ENCODE data around the gene CDC5L. TPM values are rescaled to one million over a fixed set of nuclear protein-coding genes. Genes with fewer than 3 reads are reported as not detected.

Gene CDC5L
- total and polyA plus RNA-seq, 2 experiments from 2014 or later, result 17.1 to 20.3 TPM

- H3K36me3 ChIP-seq, result peaks cover 50% of the 10 kb centered on the region
- H3K27ac ChIP-seq, result no peak overlapping the region
- no peaks in the 10 kb centered on the region for H3K4me1 ChIP-seq (ENCODE audit: low read depth)
- H3K9me3 ChIP-seq (ENCODE audit: low read depth), result no peaks in the 10 kb centered on the region
- TF ChIP-seq CTCF (IDR thresholded peaks at IDR 0.05; ENCODE audit: low read depth, low read length), result no peak
- DNase-seq (ENCODE audit: low read depth in 1 of 2, low spot score in 1 of 2), result no peak
- H3K4me3 ChIP-seq, result no peak overlapping the region
- H3K27me3 ChIP-seq, result no peaks in the 10 kb centered on the region
These were observed 41.2 kb downstream of the CDC5L start for GRCh38 chr6:44428682-44429081.

GRCh38 chr6:44430326-44430725 lies 42.8 kb downstream of the CDC5L start:
- H3K4me1 ChIP-seq (ENCODE audit: low read depth), result no peaks in the 10 kb centered on the region
- peak overlapping the region; percentile 16 for H3K27ac ChIP-seq
- no peak for TF ChIP-seq CTCF (IDR thresholded peaks at IDR 0.05; ENCODE audit: low read depth, low read length)
- H3K9me3 ChIP-seq (ENCODE audit: low read depth), result no peaks in the 10 kb centered on the region
- no peak overlapping the region for H3K4me3 ChIP-seq
- H3K36me3 ChIP-seq, result peaks cover 36% of the 10 kb centered on the region
- H3K27me3 ChIP-seq, result no peaks in the 10 kb centered on the region
- peak in 1 of 2 donors; percentile 62 for DNase-seq (ENCODE audit: low read depth in 1 of 2, low spot score in 1 of 2)

- H3K27ac ChIP-seq, result peak overlapping the region; percentile 16
- H3K9me3 ChIP-seq (ENCODE audit: low read depth), result no peaks in the 10 kb centered on the region
- H3K36me3 ChIP-seq, result peaks cover 27% of the 10 kb centered on the region
- H3K4me3 ChIP-seq, result no peak overlapping the region
- peak; percentile 59 to 82 for DNase-seq (ENCODE audit: low read depth in 1 of 2, low spot score in 1 of 2)
- TF ChIP-seq CTCF (IDR thresholded peaks at IDR 0.05; ENCODE audit: low read depth, low read length), result peak; percentile 67
- no peaks in the 10 kb centered on the region for H3K4me1 ChIP-seq (ENCODE audit: low read depth)
- H3K27me3 ChIP-seq, result no peaks in the 10 kb centered on the region
These were observed 43.7 kb downstream of the CDC5L start for GRCh38 chr6:44431118-44431725.

- Histone ChIP-seq H3K27ac (no peak overlapping the region), H3K9me3 (ENCODE audit: low read depth) (no peaks in the 10 kb centered on the region), H3K27me3 (no peaks in the 10 kb centered on the region), H3K4me1 (ENCODE audit: low read depth) (no peaks in the 10 kb centered on the region), H3K36me3 (peaks cover 18% of the 10 kb centered on the region), H3K4me3 (no peak overlapping the region)
- no peak for TF ChIP-seq CTCF (IDR thresholded peaks at IDR 0.05; ENCODE audit: low read depth, low read length)
- DNase-seq (ENCODE audit: low read depth in 1 of 2, low spot score in 1 of 2), result no peak
These were observed 44.7 kb downstream of the CDC5L start for GRCh38 chr6:44432227-44432626.

GRCh38 chr6:44432726-44433125 lies 45.2 kb downstream of the CDC5L start:
- peaks cover 13% of the 10 kb centered on the region for H3K36me3 ChIP-seq
- H3K4me3 ChIP-seq, result no peak overlapping the region
- no peak for DNase-seq (ENCODE audit: low read depth in 1 of 2, low spot score in 1 of 2)
- H3K9me3 ChIP-seq (ENCODE audit: low read depth), result no peaks in the 10 kb centered on the region
- no peak for TF ChIP-seq CTCF (IDR thresholded peaks at IDR 0.05; ENCODE audit: low read depth, low read length)
- no peaks in the 10 kb centered on the region for H3K4me1 ChIP-seq (ENCODE audit: low read depth)
- H3K27ac ChIP-seq, result no peak overlapping the region
- H3K27me3 ChIP-seq, result no peaks in the 10 kb centered on the region

Data from cardiac muscle cell (in vitro differentiated cells and primary cell).